ENCODE data around the gene GSTP1.
A peak's percentile ranks its signal among the peaks of the same experiment; 100 is the strongest.
"Not testable (repeated sequence)": the region's sequence is repeated elsewhere in the genome, so short reads cannot be mapped to it uniquely, and the experiment has no call there.

GSTP1 gene

GRCh38 chr11:67601098-67601497 lies 17.5 kb downstream of the GSTP1 start:
- no peak overlapping the region for H3K4me2 ChIP-seq (ENCODE audit: low read length)
- H3K9me3 ChIP-seq (replicated peaks; ENCODE audit: low read length) = no peaks in the 10 kb centered on the region
- H3K27me3 ChIP-seq (ENCODE audit: control insufficient read depth, insufficient read depth, low read length) = peaks cover 24% of the 10 kb centered on the region
- peaks cover 1% of the 10 kb centered on the region for H3K4me1 ChIP-seq (ENCODE audit: control insufficient read depth, insufficient read depth, low read length)
- H3K9ac ChIP-seq (ENCODE audit: low read depth, low read length) = no peak overlapping the region
- H3K4me3 ChIP-seq (ENCODE audit: low read length) = no peak overlapping the region
- no peaks in the 10 kb centered on the region for H3K36me3 ChIP-seq (ENCODE audit: insufficient read depth, low read length)

GRCh38 chr11:67604119-67604518 lies 20.5 kb downstream of the GSTP1 start:
- H3K36me3 ChIP-seq (ENCODE audit: insufficient read depth, low read length); H3K9me3 ChIP-seq (replicated peaks; ENCODE audit: low read length); H3K4me2 ChIP-seq (ENCODE audit: low read length); H3K9ac ChIP-seq (ENCODE audit: low read depth, low read length); H3K4me1 ChIP-seq (ENCODE audit: control insufficient read depth, insufficient read depth, low read length); H3K4me3 ChIP-seq (ENCODE audit: low read length): not testable (repeated sequence)
- H3K27me3 ChIP-seq (ENCODE audit: control insufficient read depth, insufficient read depth, low read length) = peaks cover 21% of the 10 kb centered on the region

- H3K27me3 ChIP-seq (ENCODE audit: control insufficient read depth, insufficient read depth, low read length) = peaks cover 21% of the 10 kb centered on the region
- H3K36me3 ChIP-seq (ENCODE audit: insufficient read depth, low read length) = peaks cover 10% of the 10 kb centered on the region
- H3K4me2 ChIP-seq (ENCODE audit: low read length) = no peak overlapping the region
- no peak overlapping the region for H3K4me3 ChIP-seq (ENCODE audit: low read length)
- H3K9ac ChIP-seq (ENCODE audit: low read depth, low read length) = no peak overlapping the region
- H3K4me1 ChIP-seq (ENCODE audit: control insufficient read depth, insufficient read depth, low read length) = peaks cover 10% of the 10 kb centered on the region
- no peaks in the 10 kb centered on the region for H3K9me3 ChIP-seq (replicated peaks; ENCODE audit: low read length)
Measured at GRCh38 chr11:67604815-67605214, 21.2 kb downstream of the GSTP1 start.

GRCh38 chr11:67605231-67606011 lies 21.8 kb downstream of the GSTP1 start:
- H3K4me3 ChIP-seq (ENCODE audit: low read length) = no peak overlapping the region
- peaks cover 16% of the 10 kb centered on the region for H3K27me3 ChIP-seq (ENCODE audit: control insufficient read depth, insufficient read depth, low read length)
- peaks cover 10% of the 10 kb centered on the region for H3K4me1 ChIP-seq (ENCODE audit: control insufficient read depth, insufficient read depth, low read length)
- no peak overlapping the region for H3K4me2 ChIP-seq (ENCODE audit: low read length)
- H3K9me3 ChIP-seq (replicated peaks; ENCODE audit: low read length) = no peaks in the 10 kb centered on the region
- peaks cover 13% of the 10 kb centered on the region for H3K36me3 ChIP-seq (ENCODE audit: insufficient read depth, low read length)
- no peak overlapping the region for H3K9ac ChIP-seq (ENCODE audit: low read depth, low read length)

GRCh38 chr11:67606093-67606491 lies 22.5 kb downstream of the GSTP1 start:
- H3K9me3 ChIP-seq (replicated peaks; ENCODE audit: low read length) = no peaks in the 10 kb centered on the region
- peaks cover 9% of the 10 kb centered on the region for H3K27me3 ChIP-seq (ENCODE audit: control insufficient read depth, insufficient read depth, low read length)
- peaks cover 10% of the 10 kb centered on the region for H3K4me1 ChIP-seq (ENCODE audit: control insufficient read depth, insufficient read depth, low read length)
- peaks cover 14% of the 10 kb centered on the region for H3K36me3 ChIP-seq (ENCODE audit: insufficient read depth, low read length)
- H3K9ac ChIP-seq (ENCODE audit: low read depth, low read length) = peak overlapping the region; percentile 93
- peak overlapping the region; percentile 90 for H3K4me2 ChIP-seq (ENCODE audit: low read length)
- peak overlapping the region; percentile 87 for H3K4me3 ChIP-seq (ENCODE audit: low read length)

GRCh38 chr11:67606492-67607295 lies 23.1 kb downstream of the GSTP1 start, which contains the start of gene NDUFV1:
Gene NDUFV1 (plus strand): TSS chr11:67606936. CDS start chr11:67607005, 69 bp downstream.
- no peaks in the 10 kb centered on the region for H3K9me3 ChIP-seq (replicated peaks; ENCODE audit: low read length)
- H3K4me1 ChIP-seq (ENCODE audit: control insufficient read depth, insufficient read depth, low read length) = peaks cover 10% of the 10 kb centered on the region
- peak within 1 kb of the TSS; percentile 90 for H3K4me2 ChIP-seq (ENCODE audit: low read length)
- H3K9ac ChIP-seq (ENCODE audit: low read depth, low read length) = peak within 1 kb of the TSS; percentile 93
- peaks cover 18% of the 10 kb centered on the region for H3K36me3 ChIP-seq (ENCODE audit: insufficient read depth, low read length)
- peak within 1 kb of the TSS; percentile 87 for H3K4me3 ChIP-seq (ENCODE audit: low read length)
- H3K27me3 ChIP-seq (ENCODE audit: control insufficient read depth, insufficient read depth, low read length) = peaks cover 7% of the 10 kb centered on the region

GRCh38 chr11:67607507-67607906 lies 23.9 kb downstream of the GSTP1 start:
- Histone ChIP-seq H3K4me1 (ENCODE audit: control insufficient read depth, insufficient read depth, low read length) (peaks cover 10% of the 10 kb centered on the region), H3K4me3 (ENCODE audit: low read length) (peak overlapping the region; percentile 87), H3K4me2 (ENCODE audit: low read length) (peak overlapping the region; percentile 90), H3K9ac (ENCODE audit: low read depth, low read length) (peak overlapping the region; percentile 93), H3K9me3 (replicated peaks; ENCODE audit: low read length) (no peaks in the 10 kb centered on the region), H3K36me3 (ENCODE audit: insufficient read depth, low read length) (peaks cover 20% of the 10 kb centered on the region), H3K27me3 (ENCODE audit: control insufficient read depth, insufficient read depth, low read length) (peaks cover 6% of the 10 kb centered on the region)

- H3K27me3 ChIP-seq (ENCODE audit: control insufficient read depth, insufficient read depth, low read length) = no peaks in the 10 kb centered on the region
- peaks cover 10% of the 10 kb centered on the region for H3K4me1 ChIP-seq (ENCODE audit: control insufficient read depth, insufficient read depth, low read length)
- no peaks in the 10 kb centered on the region for H3K9me3 ChIP-seq (replicated peaks; ENCODE audit: low read length)
- H3K36me3 ChIP-seq (ENCODE audit: insufficient read depth, low read length) = peaks cover 20% of the 10 kb centered on the region
- no peak overlapping the region for H3K4me3 ChIP-seq (ENCODE audit: low read length)
- H3K9ac ChIP-seq (ENCODE audit: low read depth, low read length) = no peak overlapping the region
- no peak overlapping the region for H3K4me2 ChIP-seq (ENCODE audit: low read length)
Measured at GRCh38 chr11:67608486-67608885, 24.9 kb downstream of the GSTP1 start.

- Histone ChIP-seq H3K9me3 (replicated peaks; ENCODE audit: low read length) (no peaks in the 10 kb centered on the region), H3K4me2 (ENCODE audit: low read length) (no peak overlapping the region), H3K4me1 (ENCODE audit: control insufficient read depth, insufficient read depth, low read length) (peaks cover 15% of the 10 kb centered on the region), H3K9ac (ENCODE audit: low read depth, low read length) (no peak overlapping the region), H3K36me3 (ENCODE audit: insufficient read depth, low read length) (peaks cover 20% of the 10 kb centered on the region), H3K27me3 (ENCODE audit: control insufficient read depth, insufficient read depth, low read length) (no peaks in the 10 kb centered on the region), H3K4me3 (ENCODE audit: low read length) (no peak overlapping the region)
Measured at GRCh38 chr11:67609316-67609715, 25.7 kb downstream of the GSTP1 start.

- Histone ChIP-seq H3K36me3 (ENCODE audit: insufficient read depth, low read length) (peaks cover 20% of the 10 kb centered on the region), H3K9me3 (replicated peaks; ENCODE audit: low read length) (no peaks in the 10 kb centered on the region), H3K4me1 (ENCODE audit: control insufficient read depth, insufficient read depth, low read length) (peaks cover 15% of the 10 kb centered on the region), H3K9ac (ENCODE audit: low read depth, low read length) (no peak overlapping the region), H3K4me3 (ENCODE audit: low read length) (no peak overlapping the region), H3K4me2 (ENCODE audit: low read length) (no peak overlapping the region), H3K27me3 (ENCODE audit: control insufficient read depth, insufficient read depth, low read length) (peaks cover 3% of the 10 kb centered on the region)
Measured at GRCh38 chr11:67610302-67610868, 26.8 kb downstream of the GSTP1 start.

- H3K9ac ChIP-seq (ENCODE audit: low read depth, low read length) = no peak overlapping the region
- no peak overlapping the region for H3K4me3 ChIP-seq (ENCODE audit: low read length)
Measured at GRCh38 chr11:67611165-67611564, 27.6 kb downstream of the GSTP1 start.

More at GRCh38 chr11:67611165-67611564, 27.6 kb downstream of the GSTP1 start:
- Histone ChIP-seq H3K4me2 (ENCODE audit: low read length) (no peak overlapping the region), H3K27me3 (ENCODE audit: control insufficient read depth, insufficient read depth, low read length) (peaks cover 11% of the 10 kb centered on the region), H3K4me1 (ENCODE audit: control insufficient read depth, insufficient read depth, low read length) (peaks cover 13% of the 10 kb centered on the region), H3K36me3 (ENCODE audit: insufficient read depth, low read length) (peaks cover 20% of the 10 kb centered on the region), H3K9me3 (replicated peaks; ENCODE audit: low read length) (no peaks in the 10 kb centered on the region)

Measured in skeletal muscle satellite cell (primary cell).